ENCODE data around the gene POMP. TPM values are rescaled to one million over a fixed set of nuclear protein-coding genes. Genes with fewer than 3 reads are reported as not detected.

Gene POMP
- total RNA-seq, 1 experiment from 2014 or later: 107 TPM

GRCh38 chr13:28611654-28612131 is 47.2 kb upstream of the POMP start:
- H3K79me2 ChIP-seq (ENCODE audit: insufficient read depth, low read length): no peaks in the 10 kb centered on the region

GRCh38 chr13:28613562-28613961 is 45.4 kb upstream of the POMP start:
- Histone ChIP-seq H3K27me3 (ENCODE audit: insufficient read depth, low read length) (no peaks in the 10 kb centered on the region), H3K79me2 (ENCODE audit: insufficient read depth, low read length) (no peaks in the 10 kb centered on the region), H3K4me3 (replicated peaks in 1 of 2; ENCODE audit: low read depth in 1 of 2, low read length in 2 of 2) (no peak overlapping the region), H2AFZ (ENCODE audit: low read depth, low read length, poor library complexity, severe bottlenecking) (no peak overlapping the region), H3K4me1 (ENCODE audit: control insufficient read depth in 1 of 2, insufficient read depth in 2 of 2, low read length in 2 of 2) (peaks cover 0 to 5% of the 10 kb centered on the region in 2 experiments; a peak in 1 of 4 replicates), H3K9me2 (ENCODE audit: insufficient read depth) (no peaks in the 10 kb centered on the region), H3K9me3 (ENCODE audit: control insufficient read depth in 1 of 2, insufficient read depth in 1 of 2, low read depth in 1 of 2, low read length in 2 of 2) (no peaks in the 10 kb centered on the region), H3K36me3 (ENCODE audit: control insufficient read depth in 1 of 2, insufficient read depth in 2 of 2, low read length in 2 of 2) (no peaks in the 10 kb centered on the region), H3K27ac (ENCODE audit: low read depth, low read length) (no peak overlapping the region), H3K4me2 (ENCODE audit: low read length) (no peak overlapping the region), H3K9ac (ENCODE audit: low read length) (no peak overlapping the region), H4K20me1 (ENCODE audit: insufficient read depth) (no peaks in the 10 kb centered on the region)
- ChIA-PET POLR2A (no interaction called here), RAD21 (ENCODE audit: low non-redundant PET in 1 of 2, low total read pairs in 2 of 2, uncharacterized antibody in 2 of 2, unreplicated experiment in 2 of 2) (no interaction called here), CTCF (no interaction called here)
- intact Hi-C loops (cut with micrococcal nuclease): no loop called here
- no peak for DNase-seq (ENCODE audit: low read depth, low spot score)
- no peak for ATAC-seq
- BruUV-seq (replicated peaks): no TSS peak
- TF ChIP-seq RAD21 (IDR thresholded peaks at IDR 0.05; ENCODE audit: low read depth) (no peak), TCF7L2 (IDR thresholded peaks at IDR 0.05; ENCODE audit: borderline replicate concordance, extremely low read depth, insufficient read depth, insufficient read length) (no peak), SP1 (IDR thresholded peaks at IDR 0.05; ENCODE audit: low read depth) (no peak), CEBPB (IDR thresholded peaks at IDR 0.05; ENCODE audit: low read depth) (no peak), SIN3A (IDR thresholded peaks at IDR 0.05; ENCODE audit: low read depth) (no peak), ZFX (IDR thresholded peaks at IDR 0.05) (no peak), EZH2phosphoT487 (IDR thresholded peaks at IDR 0.05; ENCODE audit: borderline replicate concordance) (no peak), REST (IDR thresholded peaks at IDR 0.05; ENCODE audit: low read depth) (no peak), POLR2A (IDR thresholded peaks at IDR 0.05; ENCODE audit: borderline replicate concordance, extremely low read depth, insufficient read depth, insufficient read length) (no peak)

More at GRCh38 chr13:28611654-28612131, 47.2 kb upstream of the POMP start:
- no peak for TF ChIP-seq TCF7L2 (IDR thresholded peaks at IDR 0.05; ENCODE audit: borderline replicate concordance, extremely low read depth, insufficient read depth, insufficient read length)
- TF ChIP-seq SIN3A (IDR thresholded peaks at IDR 0.05; ENCODE audit: low read depth): no peak
- TF ChIP-seq EZH2phosphoT487 (IDR thresholded peaks at IDR 0.05; ENCODE audit: borderline replicate concordance): no peak
- no peak for TF ChIP-seq ZFX (IDR thresholded peaks at IDR 0.05)
- TF ChIP-seq RAD21 (IDR thresholded peaks at IDR 0.05; ENCODE audit: low read depth): no peak
- TF ChIP-seq EGR1 (IDR thresholded peaks at IDR 0.05; ENCODE audit: low read depth): no peak
- TF ChIP-seq CEBPB (IDR thresholded peaks at IDR 0.05; ENCODE audit: low read depth): no peak
- DNase-seq (ENCODE audit: low read depth, low spot score): no peak
- Histone ChIP-seq H3K9me2 (ENCODE audit: insufficient read depth) (no peaks in the 10 kb centered on the region), H3K9me3 (ENCODE audit: control insufficient read depth in 1 of 2, insufficient read depth in 1 of 2, low read depth in 1 of 2, low read length in 2 of 2) (no peaks in the 10 kb centered on the region), H4K20me1 (ENCODE audit: insufficient read depth) (no peaks in the 10 kb centered on the region), H3K36me3 (ENCODE audit: control insufficient read depth in 1 of 2, insufficient read depth in 2 of 2, low read length in 2 of 2) (no peaks in the 10 kb centered on the region), H3K27me3 (ENCODE audit: insufficient read depth, low read length) (no peaks in the 10 kb centered on the region), H3K4me2 (ENCODE audit: low read length) (no peak overlapping the region), H3K4me1 (ENCODE audit: control insufficient read depth in 1 of 2, insufficient read depth in 2 of 2, low read length in 2 of 2) (peaks cover 0 to 5% of the 10 kb centered on the region in 2 experiments; a peak in 1 of 4 replicates), H3K27ac (ENCODE audit: low read depth, low read length) (no peak overlapping the region), H2AFZ (ENCODE audit: low read depth, low read length, poor library complexity, severe bottlenecking) (no peak overlapping the region), H3K4me3 (replicated peaks in 1 of 2; ENCODE audit: low read depth in 1 of 2, low read length in 2 of 2) (no peak overlapping the region), H3K9ac (ENCODE audit: low read length) (no peak overlapping the region)
- RAD21 ChIA-PET (ENCODE audit: low non-redundant PET in 1 of 2, low total read pairs in 2 of 2, uncharacterized antibody in 2 of 2, unreplicated experiment in 2 of 2): no interaction called here
- CTCF ChIA-PET: no interaction called here
- POLR2A ChIA-PET: no interaction called here
- intact Hi-C loops (cut with micrococcal nuclease): no loop called here
- no peak for ATAC-seq
- BruUV-seq (replicated peaks): no TSS peak

Measured in HCT116 (cell line).